Embryonic facial prominence (tissue), 1 donor: Measurements from ENCODE around the gene PPP4R4.

ENCODE experiments used
- DNase-seq: peaks from one replicate; pipeline ENCODE4 v3.0.0-alpha.2; 2016; ENCODE audit errors: extremely low spot score

Gene PPP4R4

GRCh38 chr14:94309721-94310120, 135.6 kb downstream of the PPP4R4 start:
- DNase-seq = no peak

GRCh38 chr14:94310248-94310647, 136.1 kb downstream of the PPP4R4 start:
- DNase-seq = no peak

GRCh38 chr14:94312481-94313246, 138.5 kb downstream of the PPP4R4 start:
- DNase-seq = no peak

GRCh38 chr14:94313991-94314655, 140.0 kb downstream of the PPP4R4 start:
- no peak for DNase-seq

- no peak for DNase-seq
Observed at GRCh38 chr14:94314890-94315289, 140.8 kb downstream of the PPP4R4 start.

- no peak for DNase-seq
Observed at GRCh38 chr14:94316692-94317091, 142.6 kb downstream of the PPP4R4 start.

GRCh38 chr14:94317259-94317658, 143.1 kb downstream of the PPP4R4 start:
- DNase-seq = no peak

- no peak for DNase-seq
Observed at GRCh38 chr14:94320243-94320642, 146.1 kb downstream of the PPP4R4 start.

- DNase-seq = no peak
Observed at GRCh38 chr14:94321421-94322271, 147.5 kb downstream of the PPP4R4 start.

- DNase-seq = no peak
Observed at GRCh38 chr14:94322648-94323570, 148.8 kb downstream of the PPP4R4 start, which contains the start of gene SERPINA6. TSS of gene SERPINA6 (minus strand) at chr14:94323336. CDS start at chr14:94314648, 8,688 bp downstream.

GRCh38 chr14:94328196-94328595, 154.1 kb downstream of the PPP4R4 start:
- DNase-seq = no peak
